ENCODE results near the gene FAM107A.

DNA sequence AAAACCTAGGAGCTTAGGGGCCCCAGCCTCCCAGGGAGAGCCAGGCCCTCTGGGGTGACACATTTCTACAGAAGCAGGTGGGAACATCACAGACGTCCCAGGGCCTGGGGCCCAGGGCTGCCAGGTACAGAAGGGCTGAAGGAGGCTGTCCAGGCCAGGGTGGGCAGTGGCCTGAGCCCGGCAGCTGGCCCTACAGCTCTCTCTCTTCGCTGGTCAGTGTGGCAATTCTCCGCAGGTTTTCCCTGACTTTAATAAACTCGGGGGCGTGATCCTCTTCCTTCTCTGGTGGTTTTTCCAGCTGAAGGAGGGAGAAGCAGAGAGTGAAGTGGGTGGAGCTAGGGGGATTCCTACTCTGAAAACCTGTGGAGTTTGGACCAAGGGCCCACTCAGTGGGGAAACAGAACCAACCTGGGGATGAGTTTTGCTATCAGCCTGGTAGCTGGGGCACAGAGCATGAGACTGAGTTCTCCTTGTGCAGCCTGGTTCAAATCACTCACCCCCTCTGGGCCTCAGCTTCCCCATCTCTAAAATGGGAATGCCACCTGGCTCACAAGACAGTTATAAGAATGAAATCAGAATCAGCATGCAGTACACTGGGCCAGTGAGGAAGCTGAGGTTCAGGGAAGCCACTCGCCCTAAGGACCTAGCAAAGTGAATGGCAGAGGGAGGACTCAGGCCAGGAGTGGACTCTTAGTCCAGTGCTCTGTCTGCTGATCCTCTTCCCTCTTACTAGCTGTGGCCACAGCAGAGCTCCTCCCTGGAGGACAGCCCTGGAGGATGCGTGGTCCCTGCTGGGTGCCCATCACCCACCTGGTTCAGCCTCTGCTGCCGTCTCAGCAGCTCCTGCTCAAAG lies 10.6 kb downstream of the FAM107A start:
- TF ChIP-seq CTCF (IDR thresholded peaks at IDR 0.05; ENCODE audit: low read length) (no peak), EZH2 (IDR thresholded peaks at IDR 0.05; ENCODE audit: borderline replicate concordance, low read length) (no peak)

All from OCI-LY1 (cell line).